Activated CD4-positive, alpha-beta T cell treated with anti-CD3 and anti-CD28 coated beads, Interleukin-2, amount 50 U/mL, for 4 hours (primary cell): ENCODE results near the gene ULK4.

Experiments
- DNase-seq, 2 experiments: peaks; one replicate each; pipeline ENCODE4 v3.0.0-alpha.2; 2020

ULK4 gene

DNA sequence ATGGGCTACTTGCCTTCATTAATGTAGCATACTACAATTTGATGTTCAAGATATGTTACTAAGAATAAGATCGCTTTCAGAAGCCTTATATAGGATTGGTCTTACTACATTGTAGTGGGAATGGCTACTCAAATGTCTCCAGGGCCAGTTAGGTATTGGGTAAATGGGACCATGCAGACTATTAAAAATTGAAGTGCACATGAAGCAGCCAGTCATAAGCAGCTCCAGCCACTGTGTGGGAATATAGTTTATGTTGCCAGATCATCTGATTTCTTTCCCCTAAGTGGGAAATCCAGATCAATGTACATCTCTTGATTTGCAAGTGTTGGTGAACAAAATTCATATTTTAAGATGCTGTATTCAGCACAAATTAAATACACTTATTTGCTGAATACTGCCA is 757.5 kb downstream of the ULK4 start:
- no peak for DNase-seq

DNA sequence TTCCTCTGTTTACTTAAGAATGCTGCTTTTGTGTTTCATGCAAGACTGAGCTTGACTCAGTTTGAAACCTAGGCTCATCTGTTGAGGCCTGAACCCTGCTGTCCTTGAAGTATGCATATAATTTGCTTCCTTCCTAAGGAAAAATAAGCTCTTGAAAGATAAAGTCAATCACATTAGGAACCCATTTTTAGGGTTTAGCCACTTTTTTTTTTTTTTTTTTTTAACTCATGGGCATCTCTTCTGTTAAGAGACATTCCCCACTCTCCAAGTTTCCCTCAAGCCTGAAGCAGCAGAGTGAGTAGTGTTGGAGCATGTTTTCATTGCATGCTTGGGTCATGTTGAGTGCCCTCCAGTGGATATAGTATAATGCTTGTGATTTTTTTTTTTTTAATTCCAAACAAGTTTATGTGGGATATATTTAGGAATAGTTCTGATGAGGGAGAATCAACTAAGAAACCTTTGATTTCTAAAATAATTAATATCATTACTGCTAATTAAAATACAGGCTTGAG is 759.0 kb downstream of the ULK4 start:
- no peak for DNase-seq

GRCh38 chr3:41202075-41202833 is 759.6 kb downstream of the ULK4 start:
- DNase-seq = no peak

DNA sequence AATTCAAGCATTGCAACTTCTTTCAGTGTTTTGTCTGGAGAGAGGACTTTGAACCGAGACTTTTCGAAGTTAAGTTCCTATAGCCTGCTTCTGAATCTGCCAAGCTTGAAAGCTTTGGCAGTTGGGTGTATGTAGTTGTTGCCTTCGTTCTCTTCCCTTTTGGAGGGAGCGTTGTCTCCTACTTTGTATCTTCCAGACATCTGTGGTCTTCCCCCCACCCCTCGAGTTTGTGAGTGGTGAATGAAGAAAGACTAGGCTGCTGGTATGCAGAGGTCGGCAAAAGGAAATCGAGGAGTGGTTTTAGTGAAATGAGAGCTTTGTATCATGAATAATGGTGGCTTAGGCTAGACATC is 761.3 kb downstream of the ULK4 start:
- no peak for DNase-seq

GRCh38 chr3:41199866-41200668 is 761.8 kb downstream of the ULK4 start:
- DNase-seq = peak; percentile 8 to 12

GRCh38 chr3:41198950-41199865 is 762.7 kb downstream of the ULK4 start, which contains the start of gene CTNNB1:
TSS of gene CTNNB1 (plus strand) at chr3:41199505. CDS start at chr3:41224069, 24,564 bp downstream.
- DNase-seq = peak; percentile 89 to 90

DNA sequence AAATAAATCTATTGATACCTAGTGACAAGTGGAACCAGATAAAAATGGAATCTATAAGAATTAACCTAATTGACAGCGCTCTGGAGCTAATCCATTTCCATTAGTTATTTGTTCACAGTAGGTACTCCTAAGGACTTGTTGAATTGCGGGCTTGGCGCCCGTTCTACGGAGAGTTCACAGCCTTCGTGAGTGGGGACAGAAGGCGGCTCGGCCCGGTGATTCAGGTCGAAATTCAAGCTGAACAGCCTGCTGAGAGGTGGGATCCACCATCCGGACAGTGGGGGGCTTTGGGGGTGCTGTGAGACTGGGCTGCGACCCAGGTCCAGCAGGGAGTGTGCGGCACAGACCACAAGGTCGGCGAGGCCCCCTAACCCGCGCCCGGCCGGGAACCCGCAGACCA is 763.4 kb downstream of the ULK4 start:
- DNase-seq = peak; percentile 2 to 5

- DNase-seq = no peak
Measured at GRCh38 chr3:41198046-41198445, 763.9 kb downstream of the ULK4 start.
